ENCODE results near the gene ACTL7B. TPM values are rescaled to one million over a fixed set of nuclear protein-coding genes. Genes with fewer than 3 reads are reported as not detected.

ACTL7B gene
- polyA plus RNA-seq, 1 donor from 2014 or later: not detected

- Histone ChIP-seq H3K9me3 (ENCODE audit: low read length) (no peaks in the 10 kb centered on the region), H3K27ac (ENCODE audit: low read length) (no peak overlapping the region), H2AFZ (ENCODE audit: low read depth, low read length) (no peak overlapping the region), H3K9ac (ENCODE audit: low read length) (no peak overlapping the region), H3K4me2 (ENCODE audit: low read length) (no peak overlapping the region), H3K9me2 (ENCODE audit: insufficient read depth, low read length) (no peaks in the 10 kb centered on the region), H3F3A (ENCODE audit: insufficient read depth, low read length, poor library complexity, severe bottlenecking) (no peaks in the 10 kb centered on the region), H3K36me3 (ENCODE audit: insufficient read depth, low read length) (no peaks in the 10 kb centered on the region), H3K79me2 (replicated peaks; ENCODE audit: insufficient read depth, low read length) (no peaks in the 10 kb centered on the region), H3K27me3 (ENCODE audit: insufficient read depth, low read depth, low read length) (no peaks in the 10 kb centered on the region), H3K4me3 (ENCODE audit: low read length) (no peak overlapping the region), H4K20me1 (ENCODE audit: insufficient read depth) (no peaks in the 10 kb centered on the region)
- TF ChIP-seq CTCF (IDR thresholded peaks at IDR 0.05; ENCODE audit: poor library complexity, severe bottlenecking) (no peak), EP300 (conservative IDR thresholded peaks at IDR 0.05; ENCODE audit: poor library complexity, severe bottlenecking) (no peak), TAF1 (IDR thresholded peaks at IDR 0.05; ENCODE audit: low read depth) (no peak), SMC3 (conservative IDR thresholded peaks at IDR 0.05; ENCODE audit: poor library complexity) (no peak), EZH2 (IDR thresholded peaks at IDR 0.05; ENCODE audit: borderline replicate concordance, insufficient read depth, low read length, poor library complexity, severe bottlenecking) (no peak), POLR2AphosphoS5 (IDR thresholded peaks at IDR 0.05) (no peak)
These were observed 43.8 kb downstream of the ACTL7B start for GRCh38 chr9:108811944-108812343.

GRCh38 chr9:108809269-108809668 lies 46.5 kb downstream of the ACTL7B start:
- H3K4me3 ChIP-seq (ENCODE audit: low read length): no peak overlapping the region
- H3K4me2 ChIP-seq (ENCODE audit: low read length): no peak overlapping the region
- H3K9ac ChIP-seq (ENCODE audit: low read length): no peak overlapping the region
- H3K79me2 ChIP-seq (replicated peaks; ENCODE audit: insufficient read depth, low read length): no peaks in the 10 kb centered on the region
- no peak for TF ChIP-seq SMC3 (conservative IDR thresholded peaks at IDR 0.05; ENCODE audit: poor library complexity)
- TF ChIP-seq EP300 (conservative IDR thresholded peaks at IDR 0.05; ENCODE audit: poor library complexity, severe bottlenecking): no peak
- TF ChIP-seq POLR2AphosphoS5 (IDR thresholded peaks at IDR 0.05): no peak
- no peak for TF ChIP-seq EZH2 (IDR thresholded peaks at IDR 0.05; ENCODE audit: borderline replicate concordance, insufficient read depth, low read length, poor library complexity, severe bottlenecking)
- no peaks in the 10 kb centered on the region for H3F3A ChIP-seq (ENCODE audit: insufficient read depth, low read length, poor library complexity, severe bottlenecking)
- no peaks in the 10 kb centered on the region for H3K9me3 ChIP-seq (ENCODE audit: low read length)
- no peaks in the 10 kb centered on the region for H3K36me3 ChIP-seq (ENCODE audit: insufficient read depth, low read length)
- H3K9me2 ChIP-seq (ENCODE audit: insufficient read depth, low read length): no peaks in the 10 kb centered on the region
- H4K20me1 ChIP-seq (ENCODE audit: insufficient read depth): no peaks in the 10 kb centered on the region
- no peaks in the 10 kb centered on the region for H3K27me3 ChIP-seq (ENCODE audit: insufficient read depth, low read depth, low read length)
- H3K27ac ChIP-seq (ENCODE audit: low read length): no peak overlapping the region
- no peak overlapping the region for H2AFZ ChIP-seq (ENCODE audit: low read depth, low read length)

Small RNA genes lying within 50 kb of the gene (small RNA-seq; reads per million reads assigned to genes)
- gene AL359692.1: 0 reads per million in 3 experiments

Other genes with a start within 250 kb of the ACTL7B start
- not detected in 2 replicates for gene ACTL7A, start 6.3 kb upstream of the ACTL7B start, polyA plus RNA-seq
- gene ELP1, start 78.1 kb upstream of the ACTL7B start, polyA plus RNA-seq: 112 and 113 TPM in 2 replicates
- gene ABITRAM, start 78.4 kb upstream of the ACTL7B start, polyA plus RNA-seq: 19.9 and 21.1 TPM in 2 replicates
- gene CTNNAL1, start 157.5 kb upstream of the ACTL7B start, polyA plus RNA-seq: 14.3 and 24.7 TPM in 2 replicates